Head of caudate nucleus (tissue), 42 donors: ENCODE measurements around the gene USH1G.
"Not testable (repeated sequence)": the region's sequence is repeated elsewhere in the genome, so short reads cannot be mapped to it uniquely, and the experiment has no call there.

Source experiments
- DNase-seq, 42 donors: peaks; one replicate each; pipeline versions ENCODE4 v3.0.0 to v3.0.0-alpha.2; 2020 to 2021; ENCODE audit warnings: mixed read lengths in 7 of 42
- intact Hi-C: fragments of 100-400 bp; cut with DNase I; formaldehyde crosslinking; loops from one replicate; pipeline ENCODE4 v1.15.0; 2022

The USH1G gene

DNA sequence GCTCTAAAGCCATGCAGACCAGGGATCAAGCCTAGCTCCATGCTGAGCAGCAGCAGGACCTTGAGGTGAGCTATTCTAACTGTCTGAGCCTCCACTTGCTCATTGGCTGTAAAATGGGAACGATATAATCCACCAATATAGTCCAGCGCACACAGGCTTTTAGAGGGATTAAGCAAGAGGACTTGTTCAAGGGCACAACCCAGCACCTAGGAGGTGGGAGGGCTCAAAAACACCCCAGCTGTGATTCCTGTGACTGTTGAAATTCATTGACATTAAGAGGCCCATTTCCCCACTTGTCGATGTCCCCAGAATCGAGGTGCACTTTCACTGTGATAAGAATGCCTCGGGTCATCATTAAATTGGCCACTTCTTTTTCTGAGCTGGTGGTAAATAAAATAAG, 4.1 kb downstream of the USH1G start:
- DNase-seq = no peak
- intact Hi-C loops = no loop called here

DNA sequence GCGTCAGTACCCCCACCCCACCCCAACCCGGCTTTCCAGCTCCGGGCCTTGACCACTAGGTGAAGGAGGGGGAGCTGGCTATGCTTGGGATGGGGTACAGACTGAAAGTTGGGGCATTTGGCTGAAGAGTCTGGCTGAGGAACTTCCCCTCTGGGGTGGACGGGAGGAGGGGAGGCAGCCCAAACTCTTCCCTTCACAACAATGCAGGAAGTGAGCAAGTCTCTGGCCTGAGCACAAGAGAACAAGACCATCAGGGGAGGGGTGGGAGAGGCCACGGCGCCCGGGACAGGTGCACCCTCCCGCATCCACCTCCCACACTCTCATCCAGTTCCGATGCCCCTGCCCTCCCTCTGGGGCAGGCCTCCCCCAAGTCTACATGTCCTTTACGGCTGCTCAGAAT, 5.6 kb downstream of the USH1G start:
- intact Hi-C loops = no loop called here
- peak in 4 of 42 donors; percentile 8 to 27 (median 12) for DNase-seq

- DNase-seq = no peak
Measured at GRCh38 chr17:74916851-74917199, 6.2 kb downstream of the USH1G start.

GRCh38 chr17:74916136-74916850, 6.8 kb downstream of the USH1G start:
- intact Hi-C loops = no loop called here
- DNase-seq = no peak

More at GRCh38 chr17:74916851-74917199, 6.2 kb downstream of the USH1G start:
- intact Hi-C loops = no loop called here

DNA sequence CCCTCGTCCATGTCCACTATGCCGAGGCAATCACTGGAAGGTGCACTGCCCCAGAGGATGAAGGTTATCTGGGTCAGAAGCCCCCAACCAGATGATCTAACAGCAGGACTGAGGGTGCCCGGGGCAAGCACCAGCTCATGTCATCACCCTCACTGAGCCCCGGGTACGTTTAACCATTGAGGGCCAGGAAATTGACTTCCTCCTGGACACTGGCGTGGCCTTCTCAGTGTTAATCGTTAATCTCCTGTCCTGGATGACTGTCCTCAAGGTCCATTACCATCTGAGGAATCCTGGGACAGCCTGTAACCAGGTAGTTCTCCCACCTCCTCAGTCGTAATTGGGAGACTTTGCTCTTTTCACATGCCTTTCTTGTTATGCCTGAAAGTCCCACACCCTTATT, 11.6 kb downstream of the USH1G start:
- intact Hi-C loops, DNase-seq: not testable (repeated sequence)

DNA sequence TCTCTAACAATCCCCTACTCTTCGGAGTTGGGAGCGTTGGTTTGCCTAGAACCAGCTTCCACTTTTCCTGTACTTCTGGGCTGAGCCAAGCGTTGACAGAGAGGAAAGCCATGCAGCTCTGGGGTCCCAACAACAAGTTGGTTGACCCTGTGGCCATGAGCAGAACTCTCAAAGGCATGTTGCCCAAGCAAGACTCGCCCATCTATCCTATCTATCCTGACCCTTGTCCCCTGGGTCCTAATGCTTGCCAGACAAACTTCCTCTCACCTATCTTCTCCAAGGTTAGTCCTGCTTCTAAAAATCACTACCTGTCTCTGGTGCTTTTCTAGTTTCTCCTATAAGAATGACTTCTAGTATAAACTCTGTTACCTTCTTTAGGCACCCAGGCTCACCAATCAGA, 14.0 kb downstream of the USH1G start:
- intact Hi-C loops, DNase-seq: not testable (repeated sequence)

DNA sequence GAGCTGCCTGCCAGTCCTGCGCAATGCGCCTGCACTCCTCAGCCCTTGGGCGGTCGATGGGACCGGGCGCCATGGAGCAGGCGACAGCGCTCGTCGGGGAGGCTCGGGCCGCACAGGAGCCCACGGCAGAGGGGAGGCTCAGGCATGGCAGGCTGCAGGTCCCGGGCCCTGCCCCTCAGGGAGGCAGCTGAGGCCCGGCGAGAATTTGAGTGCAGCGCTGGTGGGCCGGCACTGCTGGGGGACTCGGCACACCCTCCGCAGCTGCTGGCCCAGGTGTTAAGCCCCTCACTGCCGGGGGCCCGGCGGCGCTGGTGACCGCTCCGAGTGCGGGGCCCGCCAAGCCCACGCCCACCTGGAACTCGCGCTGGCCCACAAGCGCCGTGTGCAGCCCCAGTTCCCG, 16.0 kb downstream of the USH1G start:
- no peak for DNase-seq

DNA sequence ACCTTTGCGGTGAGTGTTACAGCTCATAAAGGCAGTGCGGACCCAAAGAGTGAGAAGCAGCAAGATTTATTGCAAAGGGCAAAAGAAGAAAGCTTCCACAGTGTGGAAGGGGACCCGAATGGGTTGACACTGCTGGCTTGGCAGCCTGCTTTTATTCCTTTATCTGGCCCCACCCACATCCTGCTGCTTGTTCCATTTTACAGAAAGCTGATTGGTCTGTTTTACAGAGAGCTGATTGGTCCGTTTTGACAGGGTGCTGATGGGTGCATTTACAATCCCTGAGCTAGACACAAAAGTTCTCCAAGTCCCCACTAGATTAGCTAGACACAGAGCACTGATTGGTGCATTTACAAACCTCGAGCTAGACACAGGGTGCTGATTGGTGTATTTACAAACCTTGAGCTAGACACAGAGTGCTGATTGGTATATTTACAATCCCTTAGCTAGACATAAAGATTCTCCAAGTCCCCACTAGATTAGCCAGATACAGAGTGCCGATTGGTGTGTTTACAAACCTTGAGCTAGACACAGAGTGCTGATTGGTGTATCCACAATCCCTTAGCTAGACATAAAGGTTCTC, 16.8 kb downstream of the USH1G start:
- DNase-seq, intact Hi-C loops: not testable (repeated sequence)

More for the DNA sequence above, 16.0 kb downstream of the USH1G start:
- intact Hi-C loops = no loop called here

GRCh38 chr17:74904687-74905409, 18.2 kb downstream of the USH1G start:
- intact Hi-C loops = no loop called here
- DNase-seq = peak in 5 of 42 donors; percentile 29 to 45 (median 39)

GRCh38 chr17:74903671-74904070, 19.4 kb downstream of the USH1G start:
- intact Hi-C loops = no loop called here
- DNase-seq = no peak

GRCh38 chr17:74903034-74903433, 20.0 kb downstream of the USH1G start:
- DNase-seq = no peak
- intact Hi-C loops = no loop called here

GRCh38 chr17:74901353-74902135, 21.5 kb downstream of the USH1G start:
- intact Hi-C loops = no loop called here
- DNase-seq = no peak

GRCh38 chr17:74900208-74900607, 22.8 kb downstream of the USH1G start:
- no peak for DNase-seq
- intact Hi-C loops = no loop called here

- no peak for DNase-seq
- intact Hi-C loops = no loop called here
Measured at GRCh38 chr17:74898376-74898946, 24.6 kb downstream of the USH1G start.

DNA sequence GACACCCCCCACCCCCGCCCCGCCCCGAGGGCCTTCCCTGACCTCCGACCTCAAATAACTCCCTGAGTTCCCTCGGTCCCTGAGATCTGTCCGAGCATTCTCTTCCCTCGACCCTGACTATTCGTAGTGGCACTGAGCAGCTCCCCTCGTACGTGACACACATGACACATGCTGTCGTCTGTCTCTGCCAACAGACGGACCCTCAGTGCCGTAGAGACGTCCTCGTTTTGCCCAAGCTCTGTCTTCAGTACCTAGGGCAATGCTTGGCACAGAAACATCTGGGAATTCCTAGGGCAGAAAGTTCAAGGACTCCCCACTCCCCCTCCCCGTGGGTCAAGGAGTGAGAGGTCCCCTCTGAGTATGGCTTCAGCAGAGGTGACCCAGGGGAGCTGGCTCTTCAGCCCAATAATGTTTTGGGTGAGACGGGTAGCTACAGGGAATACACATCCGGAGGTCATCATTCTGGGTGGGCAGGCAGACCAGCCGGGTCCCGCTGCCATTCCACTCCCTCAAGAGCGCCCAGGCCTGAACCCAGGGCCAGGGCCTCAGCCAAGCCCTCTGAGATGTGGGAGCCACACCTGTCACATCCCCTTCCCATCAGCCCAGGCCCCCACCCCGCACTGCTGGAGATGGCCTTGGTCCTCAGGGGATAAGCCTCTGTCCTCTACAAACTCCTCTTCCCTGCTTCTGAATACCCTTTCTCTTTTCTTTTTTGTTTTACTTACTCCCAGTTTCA, 29.0 kb downstream of the USH1G start:
- DNase-seq = no peak
- intact Hi-C loops = no loop called here

DNA sequence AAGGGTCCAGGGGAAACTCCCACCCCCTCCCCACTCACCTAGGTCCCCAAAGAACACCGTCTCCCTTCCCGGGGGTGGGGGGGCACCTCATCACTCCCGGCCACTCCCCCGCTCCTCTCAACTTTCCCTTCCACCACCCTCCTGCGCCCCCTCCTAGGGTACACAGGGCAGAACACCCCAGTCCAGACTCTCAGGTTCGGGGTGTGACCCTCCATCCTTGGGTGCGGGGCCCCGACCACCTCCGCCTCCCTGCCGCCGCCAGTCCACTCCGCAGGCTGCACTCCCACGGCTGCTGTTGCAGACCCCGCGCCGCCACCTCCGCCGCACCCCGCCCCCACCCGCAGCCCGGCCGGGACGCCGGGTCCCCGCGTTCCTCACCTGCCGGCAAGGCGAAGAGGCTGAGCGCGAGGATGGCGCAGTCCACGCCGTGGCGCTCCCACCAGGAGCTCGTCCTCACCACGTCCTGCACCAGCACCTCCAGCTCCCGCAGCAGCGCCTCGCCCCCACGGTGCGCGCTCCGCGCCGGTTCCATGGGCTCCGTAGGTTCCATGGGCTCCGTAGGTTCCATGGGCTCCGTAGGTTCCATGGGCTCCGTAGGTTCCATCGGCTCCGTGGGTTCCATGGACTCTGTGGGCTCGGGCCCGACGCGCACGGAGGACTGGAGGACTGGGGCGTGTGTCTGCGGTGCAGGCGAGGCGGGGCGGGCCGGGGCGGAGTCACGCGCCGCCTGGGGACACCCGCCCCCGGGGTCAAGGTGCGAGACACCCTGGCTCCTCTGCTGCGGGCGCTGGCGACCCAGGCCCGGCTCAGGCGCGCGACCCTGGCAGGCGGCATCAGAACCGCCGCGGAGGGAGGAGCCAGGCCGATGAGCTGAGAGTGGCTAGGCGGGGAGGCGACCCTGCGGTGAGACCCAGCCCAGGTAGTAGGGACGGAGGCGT, 29.8 kb downstream of the USH1G start, which contains the start of gene FADS6:
FADS6 (minus strand) TSS at position 660 of the 938 bp plus-strand sequence; CDS start at position 622, 38 bp downstream.
- intact Hi-C loops = no loop called here
- DNase-seq = peak in 30 of 42 donors; percentile 10 to 58 (median 42)
